ENCODE data around the gene HAVCR2.

Gene HAVCR2

GRCh38 chr5:157045601-157046000 is 63.2 kb downstream of the HAVCR2 start:
- DNase-seq = no peak

GRCh38 chr5:157038568-157039187 is 70.2 kb downstream of the HAVCR2 start:
- no peak for DNase-seq
